Fibroblast of mammary gland (primary cell): ENCODE measurements around the gene NCOA3.
A peak's percentile ranks its signal among the peaks of the same experiment; 100 is the strongest.

Experiments
- DNase-seq: peaks from one replicate; pipeline ENCODE4 v3.0.0-alpha.2; 2010; ENCODE audit warnings: low read depth
- H3K4me3 ChIP-seq: 2 replicates; pipeline ENCODE4 v1.5.1; 2011; ENCODE audit warnings: low read depth, mild to moderate bottlenecking, low read length, moderate library complexity; ENCODE audit not compliant: control insufficient read depth
- CTCF ChIP-seq: conservative IDR thresholded peaks from 2 replicates; pipeline ENCODE4 v1.5.1; 2011; ENCODE audit warnings: low read depth, low read length, inconsistent platforms; ENCODE audit not compliant: control insufficient read depth, insufficient read depth

Gene NCOA3

GRCh38 chr20:47557218-47557617 is 55.5 kb downstream of the NCOA3 start:
- DNase-seq, result no peak
- TF ChIP-seq CTCF, result no peak
- H3K4me3 ChIP-seq, result no peak overlapping the region

GRCh38 chr20:47557791-47558190 is 56.1 kb downstream of the NCOA3 start:
- no peak for DNase-seq
- H3K4me3 ChIP-seq, result no peak overlapping the region
- no peak for TF ChIP-seq CTCF

GRCh38 chr20:47558295-47559066 is 56.8 kb downstream of the NCOA3 start:
- no peak overlapping the region for H3K4me3 ChIP-seq
- no peak for DNase-seq
- no peak for TF ChIP-seq CTCF

GRCh38 chr20:47559141-47559540 is 57.5 kb downstream of the NCOA3 start:
- DNase-seq, result no peak
- H3K4me3 ChIP-seq, result no peak overlapping the region
- no peak for TF ChIP-seq CTCF

GRCh38 chr20:47561180-47561579 is 59.5 kb downstream of the NCOA3 start:
- TF ChIP-seq CTCF, result no peak
- H3K4me3 ChIP-seq, result no peak overlapping the region
- DNase-seq, result peak; percentile 42

- no peak for TF ChIP-seq CTCF
- DNase-seq, result no peak
- no peak overlapping the region for H3K4me3 ChIP-seq
These were observed 60.2 kb downstream of the NCOA3 start for GRCh38 chr20:47561603-47562583.
